ENCODE measurements around the gene USP35. TPM values are rescaled to one million over a fixed set of nuclear protein-coding genes. Genes with fewer than 3 reads are reported as not detected.

The USP35 gene
- polyA plus RNA-seq, 3 donors, result 0.42 to 7.6 (median 0.63) TPM

DNA sequence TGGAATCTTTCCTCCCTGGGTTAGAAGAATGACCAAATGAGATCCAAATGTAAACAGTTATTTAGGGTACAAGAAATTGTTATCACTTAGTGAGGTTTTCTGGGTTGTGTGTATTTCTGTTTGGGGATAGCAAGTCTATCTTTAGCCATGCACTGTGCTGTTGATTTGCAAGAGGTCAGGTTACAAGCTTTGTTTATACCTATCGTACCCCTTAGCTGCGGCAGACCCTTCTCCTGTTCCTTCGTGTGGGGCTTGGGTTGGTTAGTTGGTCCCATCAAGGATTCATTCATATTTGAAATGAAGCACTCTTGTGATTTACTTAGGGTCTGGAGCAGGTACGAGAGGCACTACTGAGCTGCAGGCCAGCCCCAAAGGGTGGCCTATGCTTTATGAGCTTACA, 72.6 kb downstream of the USP35 start:
- Histone ChIP-seq H3K4me3 (replicated peaks in 1 of 3; ENCODE audit: low read depth in 2 of 3, low read length in 3 of 3) (no peak overlapping the region), H3K27me3 (ENCODE audit: control insufficient read depth in 2 of 2, insufficient read depth in 2 of 2, low read length in 2 of 2) (no peaks in the 10 kb centered on the region), H3K9me3 (replicated peaks in 1 of 2; ENCODE audit: control insufficient read depth in 1 of 2, insufficient read depth in 1 of 2, low read length in 2 of 2) (no peaks in the 10 kb centered on the region), H3K27ac (ENCODE audit: low read depth in 1 of 2, low read length in 2 of 2) (no peak overlapping the region), H3K9ac (ENCODE audit: insufficient read depth, low read length, poor library complexity, severe bottlenecking) (no peak overlapping the region), H2AFZ (ENCODE audit: insufficient read depth, low read depth, low read length, poor library complexity, severe bottlenecking) (no peak overlapping the region), H3K4me1 (ENCODE audit: control insufficient read depth in 1 of 2, insufficient read depth in 2 of 2, low read length in 2 of 2) (peaks cover 10 to 16% of the 10 kb centered on the region in 2 donors), H3K36me3 (replicated peaks in 1 of 2; ENCODE audit: control insufficient read depth in 1 of 2, insufficient read depth in 2 of 2, low read length in 2 of 2) (no peaks in the 10 kb centered on the region), H3K4me2 (replicated peaks; ENCODE audit: extremely low read depth, low read length, poor library complexity, severe bottlenecking) (no peak overlapping the region), H3K79me2 (ENCODE audit: insufficient read depth, low read length) (peaks cover 77% of the 10 kb centered on the region), H4K20me1 (ENCODE audit: insufficient read depth, low read length) (peaks cover 93% of the 10 kb centered on the region)
- WGBS (ENCODE audit: insufficient coverage), result 98% methylated on average over 4 of the region's 4 CpGs
- no peak for DNase-seq
- Mint-ChIP-seq H3K36me3 (peaks cover 17 to 30% of the 10 kb centered on the region in 2 donors), H3K4me3 (no peak overlapping the region), H3K27ac (no peak overlapping the region), H3K9me3 (no peaks in the 10 kb centered on the region), H3K27me3 (ENCODE audit: low read depth in 3 of 3) (no peaks in the 10 kb centered on the region), H3K4me1 (peaks cover 18% of the 10 kb centered on the region)
- intact Hi-C loops (cut with micrococcal nuclease), result no loop called here
- TF ChIP-seq, protein P1, sequence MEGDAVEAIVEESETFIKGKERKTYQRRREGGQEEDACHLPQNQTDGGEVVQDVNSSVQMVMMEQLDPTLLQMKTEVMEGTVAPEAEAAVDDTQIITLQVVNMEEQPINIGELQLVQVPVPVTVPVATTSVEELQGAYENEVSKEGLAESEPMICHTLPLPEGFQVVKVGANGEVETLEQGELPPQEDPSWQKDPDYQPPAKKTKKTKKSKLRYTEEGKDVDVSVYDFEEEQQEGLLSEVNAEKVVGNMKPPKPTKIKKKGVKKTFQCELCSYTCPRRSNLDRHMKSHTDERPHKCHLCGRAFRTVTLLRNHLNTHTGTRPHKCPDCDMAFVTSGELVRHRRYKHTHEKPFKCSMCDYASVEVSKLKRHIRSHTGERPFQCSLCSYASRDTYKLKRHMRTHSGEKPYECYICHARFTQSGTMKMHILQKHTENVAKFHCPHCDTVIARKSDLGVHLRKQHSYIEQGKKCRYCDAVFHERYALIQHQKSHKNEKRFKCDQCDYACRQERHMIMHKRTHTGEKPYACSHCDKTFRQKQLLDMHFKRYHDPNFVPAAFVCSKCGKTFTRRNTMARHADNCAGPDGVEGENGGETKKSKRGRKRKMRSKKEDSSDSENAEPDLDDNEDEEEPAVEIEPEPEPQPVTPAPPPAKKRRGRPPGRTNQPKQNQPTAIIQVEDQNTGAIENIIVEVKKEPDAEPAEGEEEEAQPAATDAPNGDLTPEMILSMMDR (IDR thresholded peaks at IDR 0.05), result no peak

DNA sequence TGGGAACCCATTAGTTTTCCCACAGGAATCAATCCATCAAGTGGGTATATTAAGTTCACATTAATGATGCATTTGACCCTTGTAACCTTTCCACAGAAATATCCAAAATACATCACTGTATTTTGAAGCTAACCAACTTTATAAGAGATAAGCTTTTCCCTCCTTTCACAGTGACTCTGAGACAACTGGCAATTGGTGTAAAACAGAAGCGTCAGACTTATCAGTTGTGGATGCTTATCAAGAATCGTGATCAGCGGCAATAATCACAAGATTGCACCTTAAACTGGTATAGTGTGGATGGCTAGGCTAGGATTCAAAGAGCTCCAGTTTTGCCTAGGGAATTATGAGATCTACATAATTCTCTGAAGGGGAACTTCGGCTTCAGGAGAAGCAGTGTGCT, 73.1 kb downstream of the USP35 start:
- H3K27me3 ChIP-seq (ENCODE audit: control insufficient read depth in 2 of 2, insufficient read depth in 2 of 2, low read length in 2 of 2), result no peaks in the 10 kb centered on the region
- peaks cover 19% of the 10 kb centered on the region for H3K4me1 Mint-ChIP-seq
- intact Hi-C loops (cut with micrococcal nuclease), result no loop called here
- H3K9me3 Mint-ChIP-seq, result no peaks in the 10 kb centered on the region
- no peaks in the 10 kb centered on the region for H3K27me3 Mint-ChIP-seq (ENCODE audit: low read depth in 3 of 3)
- peaks cover 93% of the 10 kb centered on the region for H4K20me1 ChIP-seq (ENCODE audit: insufficient read depth, low read length)
- peaks cover 77% of the 10 kb centered on the region for H3K79me2 ChIP-seq (ENCODE audit: insufficient read depth, low read length)
- H3K9ac ChIP-seq (ENCODE audit: insufficient read depth, low read length, poor library complexity, severe bottlenecking), result no peak overlapping the region
- H3K4me2 ChIP-seq (replicated peaks; ENCODE audit: extremely low read depth, low read length, poor library complexity, severe bottlenecking), result no peak overlapping the region
- TF ChIP-seq, protein P1 (IDR thresholded peaks at IDR 0.05), result no peak
- no peaks in the 10 kb centered on the region for H3K9me3 ChIP-seq (replicated peaks in 1 of 2; ENCODE audit: control insufficient read depth in 1 of 2, insufficient read depth in 1 of 2, low read length in 2 of 2)
- no peak overlapping the region for H2AFZ ChIP-seq (ENCODE audit: insufficient read depth, low read depth, low read length, poor library complexity, severe bottlenecking)
- DNase-seq, result no peak
- H3K4me3 ChIP-seq (replicated peaks in 1 of 3; ENCODE audit: low read depth in 2 of 3, low read length in 3 of 3), result no peak overlapping the region
- H3K4me3 Mint-ChIP-seq, result no peak overlapping the region
- H3K27ac Mint-ChIP-seq, result no peak overlapping the region
- H3K36me3 ChIP-seq (replicated peaks in 1 of 2; ENCODE audit: control insufficient read depth in 1 of 2, insufficient read depth in 2 of 2, low read length in 2 of 2), result no peaks in the 10 kb centered on the region
- peaks cover 16 to 29% of the 10 kb centered on the region in 2 donors for H3K36me3 Mint-ChIP-seq
- peaks cover 9 to 17% of the 10 kb centered on the region in 2 donors for H3K4me1 ChIP-seq (ENCODE audit: control insufficient read depth in 1 of 2, insufficient read depth in 2 of 2, low read length in 2 of 2)
- no peak overlapping the region for H3K27ac ChIP-seq (ENCODE audit: low read depth in 1 of 2, low read length in 2 of 2)
- WGBS (ENCODE audit: insufficient coverage), result 100% methylated on average over 3 of the region's 4 CpGs
